Ovary (tissue), 9 donors: ENCODE measurements around the gene PSMC1. TPM values are rescaled to one million over a fixed set of nuclear protein-coding genes. Genes with fewer than 3 reads are reported as not detected.

ENCODE experiments used
- DNase-seq, 5 donors: peaks; one replicate each; pipeline ENCODE4 v3.0.0-alpha.2; 2019 to 2020
- H3K27ac ChIP-seq, 2 donors: fragments of 200-600 bp; one replicate each; pipeline versions ENCODE4 v1.5.1 to v1.8.0; 2019 to 2022
- H3K27me3 ChIP-seq: fragments of 200-600 bp; one replicate; pipeline ENCODE4 v1.8.0; 2022
- H3K36me3 ChIP-seq: fragments of 200-600 bp; sonication (generic); one replicate; pipeline ENCODE4 v1.5.1; 2019
- H3K4me1 ChIP-seq: one replicate; pipeline ENCODE4 v1.8.1; 2013; ENCODE audit warnings: mild to moderate bottlenecking, moderate library complexity; ENCODE audit not compliant: insufficient read depth
- H3K4me3 ChIP-seq: fragments of 200-600 bp; sonication (generic); one replicate; pipeline ENCODE4 v1.5.1; 2017
- H3K9me3 ChIP-seq, 2 donors: fragments of 200-600 bp in 1 of 2; sonication (generic) in 1 of 2; one replicate each; pipeline versions ENCODE4 v1.5.1 to v1.8.1; 2013 to 2019; ENCODE audit warnings: mild to moderate bottlenecking in 1 of 2, moderate library complexity in 1 of 2
- EP300 ChIP-seq: sonication (generic); formaldehyde crosslinking; IDR thresholded peaks from one replicate; pipeline ENCODE4 v1.6.1; 2017; ENCODE audit warnings: antibody characterized with exemption
- POLR2A ChIP-seq: fragments of 450-650 bp; IDR thresholded peaks from one replicate; pipeline ENCODE4 v1.6.1; 2017; ENCODE audit warnings: antibody characterized with exemption, mild to moderate bottlenecking, moderate library complexity
- whole genome bisulfite sequencing, 3 donors: extraction: QIAGEN DNeasy Blood & Tissue Kit in 1 of 3; methylation state at CpG; one replicate each; pipeline versions ENCODE4 v1.1.5 to v1.1.7; 2013 to 2017; 5-methylcytosine and 5-hydroxymethylcytosine counted together
- intact Hi-C, 4 donors: fragments of 100-400 bp; cut with DNase I; formaldehyde crosslinking; loops; one replicate each; pipeline versions ENCODE4 v1.11.0 to v1.15.1; 2022 to 2023
- polyA plus RNA-seq, 2 donors: library from polyadenylated mRNA; stranded (reverse); fragments of 200-250 nt in 1 of 2; fragments of 350-450 nt in 1 of 2; fragmentation: Illumina TruSeq in 1 of 2; extraction: RNeasy Lipid Tissue Mini Kit (QIAGEN cat#74804) in 1 of 2; gene quantifications; one replicate each; pipeline ENCODE4 v1.2.3, GENCODE V29; 2013 to 2014
- total RNA-seq, 7 donors: library from RNA; depleted of rRNA in 2 of 7; stranded (reverse); fragments of >200 nt in 2 of 7; fragmentation: NEBNext Ultra II Directional in 3 of 7; extraction: Animal tissue kit (Norgen Biotek cat#: 25700) in 3 of 7; gene quantifications; one replicate each; pipeline versions ENCODE4 v1.1.0 to v1.2.4, GENCODE V29; 2016 to 2023
- TF ChIP-seq, protein P1 (sequence below), 3 donors: fragments of 450-650 bp in 2 of 3; fragments of 200-600 bp in 1 of 3; IDR thresholded peaks; one replicate each; pipeline versions ENCODE4 v1.5.1 to v1.8.0; 2016 to 2022; ENCODE audit warnings: antibody characterized with exemption in 3 of 3, mild to moderate bottlenecking in 1 of 3
- donor health status: DM: no; HTN: no; CAD: no; lungs with moderate emphysema.
- donor health status: DM: no; HTN: no; CAD: no.
- donor health status: Bipolar disorder and iron deficiency.
- donor health status: DM: yes; HTN: yes; CAD: no.
- donor health status: DM: no; HTN: no; CAD: no.
- donor health status: DM: yes; HTN: yes; CAD: no.

The PSMC1 gene
- total and polyA plus RNA-seq, 9 donors = 32.3 to 212 (median 66.8) TPM

GRCh38 chr14:90301122-90301521 lies 44.8 kb downstream of the PSMC1 start:
- 75 to 85% (median 76%) methylated on average over 6 of the region's 6 CpGs for WGBS, 3 donors
- no peak for TF ChIP-seq POLR2A
- no peak for TF ChIP-seq EP300
- TF ChIP-seq, protein P1, sequence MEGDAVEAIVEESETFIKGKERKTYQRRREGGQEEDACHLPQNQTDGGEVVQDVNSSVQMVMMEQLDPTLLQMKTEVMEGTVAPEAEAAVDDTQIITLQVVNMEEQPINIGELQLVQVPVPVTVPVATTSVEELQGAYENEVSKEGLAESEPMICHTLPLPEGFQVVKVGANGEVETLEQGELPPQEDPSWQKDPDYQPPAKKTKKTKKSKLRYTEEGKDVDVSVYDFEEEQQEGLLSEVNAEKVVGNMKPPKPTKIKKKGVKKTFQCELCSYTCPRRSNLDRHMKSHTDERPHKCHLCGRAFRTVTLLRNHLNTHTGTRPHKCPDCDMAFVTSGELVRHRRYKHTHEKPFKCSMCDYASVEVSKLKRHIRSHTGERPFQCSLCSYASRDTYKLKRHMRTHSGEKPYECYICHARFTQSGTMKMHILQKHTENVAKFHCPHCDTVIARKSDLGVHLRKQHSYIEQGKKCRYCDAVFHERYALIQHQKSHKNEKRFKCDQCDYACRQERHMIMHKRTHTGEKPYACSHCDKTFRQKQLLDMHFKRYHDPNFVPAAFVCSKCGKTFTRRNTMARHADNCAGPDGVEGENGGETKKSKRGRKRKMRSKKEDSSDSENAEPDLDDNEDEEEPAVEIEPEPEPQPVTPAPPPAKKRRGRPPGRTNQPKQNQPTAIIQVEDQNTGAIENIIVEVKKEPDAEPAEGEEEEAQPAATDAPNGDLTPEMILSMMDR (IDR thresholded peaks at IDR 0.05) = no peak
- intact Hi-C loops = loop anchor here in 3 of 4 donors (10.0 kb wide), 3 partner anchors 94 to 984 kb away; partner anchors contain the start of gene CALM1 (in 1 of the 3)
- Histone ChIP-seq H3K36me3 (no peaks in the 10 kb centered on the region), H3K4me3 (no peak overlapping the region), H3K27me3 (no peaks in the 10 kb centered on the region), H3K4me1 (peaks cover 7% of the 10 kb centered on the region), H3K9me3 (no peaks in the 10 kb centered on the region), H3K27ac (no peak overlapping the region)
- no peak for DNase-seq

GRCh38 chr14:90301668-90302090 lies 45.3 kb downstream of the PSMC1 start:
- intact Hi-C loops = loop anchor here in 3 of 4 donors (10.0 kb wide), 3 partner anchors 93 to 983 kb away; partner anchors contain the start of gene CALM1 (in 1 of the 3)

DNA sequence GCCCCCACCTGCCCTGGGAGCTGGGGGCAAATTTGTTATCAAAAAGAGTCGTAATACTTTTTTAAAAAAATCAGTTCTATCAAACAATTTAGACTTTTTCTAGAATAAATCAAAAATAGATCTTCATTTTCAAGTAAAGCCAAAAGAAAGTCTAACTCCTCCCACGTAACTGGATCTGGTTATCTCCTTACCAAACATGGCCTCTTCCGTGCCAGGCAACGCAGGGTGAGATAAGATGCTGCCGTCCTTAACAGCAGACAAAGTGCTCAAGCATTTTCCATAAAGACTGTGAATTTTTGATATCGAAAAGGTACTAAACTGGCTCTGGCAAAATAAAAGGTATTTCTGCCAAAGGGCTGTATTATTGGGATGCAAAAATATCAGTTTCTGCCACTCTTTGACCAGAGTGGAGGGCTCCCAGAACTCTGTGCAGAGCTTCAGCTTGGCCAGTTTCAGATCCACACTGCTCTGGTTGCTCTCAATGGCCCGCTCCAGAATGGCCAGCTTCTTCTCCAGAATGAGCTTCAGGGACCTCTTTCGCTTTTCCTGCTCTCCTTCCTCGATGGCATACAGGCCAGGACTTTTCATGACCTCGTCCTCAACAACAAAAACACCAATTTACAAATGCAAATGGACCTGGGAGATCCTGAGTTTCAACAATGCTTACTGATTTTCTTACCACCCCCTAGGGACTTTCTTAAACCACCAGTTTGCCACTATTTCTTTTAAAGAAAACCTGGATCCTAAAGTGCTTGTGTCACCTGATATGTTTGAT lies 46.4 kb downstream of the PSMC1 start:
- WGBS, 3 donors = 57 to 66% (median 57%) methylated on average over 10 of the region's 10 CpGs
- H3K36me3 ChIP-seq = no peaks in the 10 kb centered on the region

More at GRCh38 chr14:90301668-90302090, 45.3 kb downstream of the PSMC1 start:
- Histone ChIP-seq H3K27ac (peak overlapping the region in 1 of 2 donors; percentile 30), H3K9me3 (no peaks in the 10 kb centered on the region), H3K36me3 (no peaks in the 10 kb centered on the region), H3K27me3 (no peaks in the 10 kb centered on the region), H3K4me3 (no peak overlapping the region), H3K4me1 (peaks cover 7% of the 10 kb centered on the region)
- DNase-seq = no peak
- WGBS, 3 donors = 39 to 53% (median 44%) methylated on average over 5 of the region's 5 CpGs
- TF ChIP-seq EP300 (no peak), POLR2A (no peak)
- TF ChIP-seq, protein P1 (IDR thresholded peaks at IDR 0.05) = peak in 2 of 3 donors; percentile 32 to 35

DNA sequence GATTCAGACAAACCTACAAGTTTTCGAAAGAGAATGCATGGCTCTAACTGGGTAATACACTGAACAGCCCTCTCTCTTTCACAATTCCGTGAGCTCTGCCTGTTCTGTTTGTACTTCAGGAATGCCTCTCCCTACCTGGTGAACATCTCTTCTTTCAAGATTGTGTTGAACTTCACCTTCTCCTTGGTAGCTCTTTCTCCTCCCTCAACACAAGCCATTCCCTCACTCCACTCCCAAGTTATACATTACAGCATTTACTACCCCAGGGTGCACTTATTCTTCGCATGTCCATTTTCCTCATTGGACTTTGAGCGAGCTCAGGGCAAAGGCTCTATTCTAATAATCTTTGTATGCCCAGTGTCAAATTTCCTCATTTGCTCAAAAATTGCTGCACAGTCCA lies 47.1 kb downstream of the PSMC1 start:
- Histone ChIP-seq H3K4me3 (no peak overlapping the region), H3K9me3 (no peaks in the 10 kb centered on the region), H3K27me3 (no peaks in the 10 kb centered on the region), H3K4me1 (peaks cover 7% of the 10 kb centered on the region), H3K36me3 (no peaks in the 10 kb centered on the region), H3K27ac (no peak overlapping the region)
- intact Hi-C loops = loop anchor here in 3 of 4 donors (10.0 kb wide), 3 partner anchors 91 to 981 kb away; partner anchors contain the start of gene CALM1 (in 1 of the 3)
- no peak for DNase-seq
- 94 to 95% (median 94%) methylated on average over 4 of the region's 4 CpGs for WGBS, 3 donors
- TF ChIP-seq EP300 (no peak), POLR2A (no peak)
- TF ChIP-seq, protein P1 (IDR thresholded peaks at IDR 0.05) = no peak

More for the DNA sequence above, 46.4 kb downstream of the PSMC1 start:
- intact Hi-C loops = loop anchor here in 3 of 4 donors (10.0 kb wide), 3 partner anchors 92 to 982 kb away; partner anchors contain the start of gene CALM1 (in 1 of the 3)
- peak overlapping the region in 1 of 2 donors; percentile 30 for H3K27ac ChIP-seq
- H3K27me3 ChIP-seq = no peaks in the 10 kb centered on the region
- DNase-seq = no peak
- H3K4me1 ChIP-seq = peaks cover 7% of the 10 kb centered on the region
- TF ChIP-seq POLR2A = no peak
- no peak for TF ChIP-seq EP300
- H3K9me3 ChIP-seq = no peaks in the 10 kb centered on the region
- no peak overlapping the region for H3K4me3 ChIP-seq
